GM18867 (cell line): Measurements from ENCODE around the gene FLYWCH2.
"Not testable (repeated sequence)": the region's sequence is repeated elsewhere in the genome, so short reads cannot be mapped to it uniquely, and the experiment has no call there.

Experiments used
- ATAC-seq: cut with Tn5 transposase; IDR thresholded peaks from one replicate; pipeline ENCODE4 v1.9.1; 2021; ENCODE audit warnings: mild to moderate bottlenecking, moderate library complexity; ENCODE audit not compliant: unreplicated experiment

FLYWCH2 gene

DNA sequence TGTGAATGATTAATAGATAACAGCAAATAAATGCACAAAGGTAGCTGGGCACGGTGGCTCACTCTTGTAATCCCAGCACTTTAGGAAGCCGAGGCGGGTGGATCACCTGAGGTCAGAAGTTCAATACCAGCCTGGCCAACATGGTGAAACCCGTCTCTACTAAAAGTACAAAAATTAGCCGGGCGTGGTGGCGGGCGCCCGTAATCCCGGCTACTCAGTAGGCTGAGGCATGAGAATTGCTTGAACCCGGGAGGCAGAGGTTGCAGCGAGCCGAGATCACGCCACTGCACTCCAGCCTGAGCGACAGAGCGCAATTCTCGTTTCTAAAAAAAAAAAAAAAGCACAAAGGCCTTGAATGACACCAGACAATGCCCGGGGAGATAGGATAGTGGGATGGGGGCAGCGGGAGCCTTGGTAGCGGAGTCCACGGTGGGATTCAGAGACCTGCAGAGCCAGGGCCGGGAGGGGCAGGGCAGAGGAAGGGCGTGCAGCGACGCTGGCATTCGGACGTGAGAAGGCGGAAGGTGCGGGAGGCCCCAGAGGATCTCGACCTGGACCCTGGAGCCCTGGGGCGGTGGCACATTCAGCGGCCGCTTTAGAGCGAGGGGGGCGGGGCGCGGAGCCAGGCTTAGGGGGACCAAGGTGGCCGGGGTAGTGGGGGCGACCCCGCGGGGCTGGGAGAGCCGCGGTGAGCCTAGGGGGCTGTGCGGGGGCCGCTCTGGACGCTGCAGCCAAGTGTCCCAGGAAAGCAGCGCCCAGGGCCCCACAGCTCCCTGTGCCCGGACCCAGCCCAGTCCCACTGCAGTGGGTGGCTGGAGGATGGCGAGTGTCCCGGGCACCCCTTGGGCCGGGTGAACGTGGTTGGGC, 999 bp upstream of the FLYWCH2 start:
- ATAC-seq, result peak; percentile 11

DNA sequence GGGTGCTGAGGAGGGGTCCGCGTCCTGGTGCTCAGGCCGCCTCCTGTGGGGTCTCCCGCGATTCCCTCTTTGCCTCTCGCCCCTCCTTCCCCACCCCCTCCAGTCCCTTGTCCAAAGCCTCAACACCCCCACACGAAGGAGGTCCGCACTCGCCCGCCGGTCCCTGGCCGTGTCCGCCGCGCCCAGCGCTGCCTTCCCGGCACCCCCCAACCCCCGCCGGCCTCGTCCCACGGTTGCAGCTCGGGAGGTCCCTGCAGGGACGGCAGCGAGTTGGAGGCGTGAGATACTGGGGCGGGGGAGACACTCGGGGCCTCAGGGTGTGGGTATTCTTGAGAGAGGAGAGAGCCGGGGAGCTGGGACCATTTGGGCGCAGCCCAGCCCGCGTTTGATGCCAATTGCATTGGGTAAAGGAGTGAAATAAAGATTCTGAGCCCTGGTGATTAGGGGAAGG, 468 bp downstream of the FLYWCH2 start:
- ATAC-seq, result no peak

DNA sequence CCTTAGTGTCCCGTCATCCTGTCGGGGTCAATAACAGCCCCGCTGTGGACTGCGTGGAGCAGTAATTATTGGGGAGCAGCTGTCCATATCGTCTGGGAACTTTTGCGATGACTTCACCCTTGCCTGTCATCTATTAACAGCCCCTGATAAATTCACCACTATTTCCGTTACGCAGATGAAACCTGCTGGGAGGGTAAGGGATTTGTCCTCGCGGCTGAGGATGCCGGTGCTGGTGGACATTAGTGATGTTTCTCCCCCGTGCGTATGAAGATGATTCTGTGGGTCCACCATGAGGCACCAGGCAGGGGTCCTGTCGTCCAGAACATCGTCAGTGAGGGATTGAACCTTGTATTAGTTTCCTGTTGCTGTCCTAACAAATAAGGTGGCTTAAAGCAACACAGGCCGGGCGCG, 1.0 kb downstream of the FLYWCH2 start:
- ATAC-seq, result no peak

DNA sequence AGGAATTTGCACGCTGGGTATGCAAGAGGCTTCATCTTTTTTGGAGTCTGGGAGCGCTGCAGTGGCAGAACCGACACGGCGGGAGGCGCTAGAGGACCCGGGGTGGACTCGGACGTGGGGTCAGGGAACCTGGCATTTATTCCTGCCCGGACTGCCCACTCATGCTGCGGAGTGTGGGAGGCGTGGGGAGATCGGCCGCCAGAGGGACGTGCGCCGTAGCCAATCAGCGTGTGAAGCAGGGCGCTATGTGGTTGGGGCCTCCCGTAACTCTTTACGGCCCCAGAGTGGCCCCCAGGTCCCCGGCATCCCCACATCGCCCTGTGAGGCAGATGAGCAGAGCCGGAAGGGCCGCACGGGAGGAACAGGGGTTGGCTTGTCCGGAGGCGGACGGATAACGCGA, 11.2 kb downstream of the FLYWCH2 start:
- no peak for ATAC-seq

DNA sequence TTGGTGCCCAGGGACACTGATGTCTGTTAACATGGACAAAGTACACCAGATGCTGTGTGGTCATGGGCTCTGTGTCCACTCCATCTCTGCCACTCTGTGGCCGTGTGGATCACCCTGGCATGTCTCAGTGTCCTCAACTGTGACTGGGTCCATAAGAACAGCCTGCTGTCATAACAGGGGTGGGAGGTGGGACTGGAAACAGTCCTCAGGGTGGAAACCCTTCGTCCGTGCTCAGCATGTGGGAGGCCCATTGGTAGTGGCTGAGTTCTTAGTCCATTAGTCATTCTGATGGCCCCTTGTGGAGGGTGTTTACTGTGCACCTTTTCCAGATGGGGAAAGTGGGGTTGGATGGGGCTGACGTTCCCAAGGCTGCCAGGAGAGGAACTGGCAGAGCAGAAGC, 12.8 kb downstream of the FLYWCH2 start:
- no peak for ATAC-seq

DNA sequence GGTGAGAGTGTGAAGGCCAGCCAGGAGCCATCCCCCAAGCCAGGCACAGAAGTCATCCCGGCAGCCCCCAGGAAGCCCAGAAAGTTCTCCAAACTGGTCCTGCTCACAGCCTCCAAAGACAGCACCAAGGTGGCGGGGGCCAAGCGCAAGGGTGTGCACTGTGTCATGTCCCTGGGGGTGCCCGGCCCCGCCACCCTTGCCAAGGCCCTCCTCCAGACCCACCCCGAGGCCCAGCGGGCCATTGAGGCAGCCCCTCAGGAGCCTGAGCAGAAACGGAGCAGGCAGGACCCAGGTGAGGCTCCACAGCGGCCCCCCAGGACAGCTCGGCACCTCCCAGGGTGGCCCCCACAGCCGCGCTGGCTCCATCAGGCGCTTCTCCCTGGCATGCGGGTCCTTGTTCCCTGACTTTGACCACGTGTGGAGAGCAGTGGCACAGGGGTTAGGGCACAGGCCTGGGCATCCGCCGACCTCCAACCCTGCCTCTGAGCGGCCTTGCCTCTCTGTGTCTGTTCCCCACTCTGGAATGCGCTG, 13.5 kb downstream of the FLYWCH2 start:
- no peak for ATAC-seq

DNA sequence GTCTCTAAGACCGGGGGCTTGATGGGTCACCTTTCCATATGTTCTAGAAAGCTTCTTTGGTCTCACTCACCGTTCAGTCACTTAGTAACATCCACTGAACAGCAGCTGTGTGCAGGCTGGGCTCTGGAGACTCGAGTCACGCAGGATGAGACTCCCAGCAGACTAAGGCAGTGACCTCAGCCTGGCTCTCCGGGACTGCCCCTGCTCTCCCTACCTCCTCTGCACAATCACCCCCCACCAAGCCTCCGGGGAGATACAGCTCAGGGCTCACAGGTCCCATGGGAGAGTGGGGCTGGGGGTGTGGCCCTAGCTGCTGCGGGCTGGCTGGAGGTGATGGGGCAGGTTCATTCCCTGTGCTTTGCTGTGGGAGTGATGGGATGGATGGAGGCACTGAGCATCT, 14.1 kb downstream of the FLYWCH2 start:
- ATAC-seq, result no peak

DNA sequence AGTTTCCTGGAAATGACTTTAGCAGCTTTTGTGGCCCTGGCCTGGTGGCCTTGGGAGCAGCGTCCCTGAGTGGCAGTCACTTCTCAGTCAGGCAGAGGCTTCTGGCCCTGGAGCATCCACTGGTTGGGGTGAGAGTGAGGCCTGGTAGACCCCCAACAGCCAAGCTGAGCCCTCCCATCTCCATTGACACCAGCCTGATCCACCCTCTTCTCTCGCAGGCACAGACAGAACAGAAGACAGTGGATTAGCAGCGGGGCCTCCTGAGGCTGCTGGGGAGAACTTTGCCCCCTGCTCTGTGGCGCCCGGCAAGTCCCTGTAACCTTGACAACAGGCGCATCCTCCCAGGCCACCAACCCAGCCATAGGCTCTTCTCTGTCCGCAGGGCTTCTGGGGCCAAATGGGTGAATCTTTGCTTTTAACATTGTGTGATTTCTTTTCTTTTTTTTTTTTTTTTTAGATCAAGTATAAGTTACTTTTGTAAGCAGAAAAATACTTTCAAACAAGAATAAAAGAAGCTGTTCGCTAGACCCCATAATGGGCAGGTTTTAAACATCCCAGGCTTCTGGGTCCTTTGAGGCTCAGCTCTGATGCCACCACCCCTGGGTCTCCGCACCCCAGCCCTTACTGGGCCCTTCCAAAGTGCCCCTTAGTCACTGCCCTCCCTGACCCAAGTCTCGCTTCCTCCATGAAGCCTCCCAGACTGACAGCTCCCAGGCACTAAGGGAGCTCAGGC, 16.0 kb downstream of the FLYWCH2 start:
- no peak for ATAC-seq

DNA sequence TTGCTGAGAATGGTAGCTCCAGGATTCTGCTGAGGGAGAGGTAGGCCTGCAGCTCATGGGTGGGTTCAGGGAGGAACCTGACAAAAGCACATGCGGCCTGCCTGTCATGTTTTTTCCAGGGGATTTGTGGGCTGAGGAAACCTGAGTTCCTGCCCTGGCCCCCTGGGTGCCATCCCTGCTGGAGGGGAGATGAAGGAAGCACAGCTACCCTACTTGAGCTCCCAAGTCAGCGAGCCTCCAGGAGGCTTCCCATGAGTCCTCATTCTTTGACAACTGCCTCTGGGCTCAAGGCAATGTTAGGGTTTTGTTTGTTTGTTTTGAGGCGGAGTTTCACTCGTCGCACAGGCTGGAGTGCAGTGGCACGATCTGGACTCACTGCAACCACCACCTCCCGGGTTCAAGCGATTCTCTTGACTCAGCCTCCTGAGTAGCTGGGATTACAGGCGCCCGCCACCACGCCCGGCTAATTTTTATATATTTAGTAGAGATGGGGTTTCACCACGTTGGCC, 16.6 kb downstream of the FLYWCH2 start:
- ATAC-seq, result no peak

DNA sequence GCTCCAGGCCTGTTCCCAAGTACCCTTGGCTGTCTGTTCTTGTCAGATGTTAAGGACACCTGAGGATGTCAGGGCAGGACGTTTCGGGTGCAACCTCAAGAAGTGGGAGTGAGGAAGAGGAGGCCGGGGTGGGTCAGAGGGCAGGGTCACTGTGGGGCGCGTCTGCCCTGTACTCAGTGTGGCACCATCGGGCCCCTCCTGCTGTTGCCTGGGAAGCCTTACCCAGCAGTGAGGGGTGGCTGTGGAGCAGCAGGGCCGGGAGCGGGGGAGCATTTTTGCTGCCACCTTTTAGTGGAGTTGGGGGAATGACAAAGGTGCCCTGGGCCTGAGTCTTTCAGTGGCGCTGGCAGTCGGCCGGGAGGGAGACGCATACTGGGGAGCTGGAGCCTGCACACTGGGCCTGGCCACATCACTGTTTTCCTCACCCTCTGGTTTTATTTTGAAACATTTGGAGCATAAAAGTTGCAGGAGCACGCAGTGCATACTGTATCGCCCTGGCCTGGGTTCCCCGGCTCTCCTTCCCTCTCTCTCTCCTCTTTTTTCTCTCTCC, 17.6 kb downstream of the FLYWCH2 start:
- no peak for ATAC-seq

DNA sequence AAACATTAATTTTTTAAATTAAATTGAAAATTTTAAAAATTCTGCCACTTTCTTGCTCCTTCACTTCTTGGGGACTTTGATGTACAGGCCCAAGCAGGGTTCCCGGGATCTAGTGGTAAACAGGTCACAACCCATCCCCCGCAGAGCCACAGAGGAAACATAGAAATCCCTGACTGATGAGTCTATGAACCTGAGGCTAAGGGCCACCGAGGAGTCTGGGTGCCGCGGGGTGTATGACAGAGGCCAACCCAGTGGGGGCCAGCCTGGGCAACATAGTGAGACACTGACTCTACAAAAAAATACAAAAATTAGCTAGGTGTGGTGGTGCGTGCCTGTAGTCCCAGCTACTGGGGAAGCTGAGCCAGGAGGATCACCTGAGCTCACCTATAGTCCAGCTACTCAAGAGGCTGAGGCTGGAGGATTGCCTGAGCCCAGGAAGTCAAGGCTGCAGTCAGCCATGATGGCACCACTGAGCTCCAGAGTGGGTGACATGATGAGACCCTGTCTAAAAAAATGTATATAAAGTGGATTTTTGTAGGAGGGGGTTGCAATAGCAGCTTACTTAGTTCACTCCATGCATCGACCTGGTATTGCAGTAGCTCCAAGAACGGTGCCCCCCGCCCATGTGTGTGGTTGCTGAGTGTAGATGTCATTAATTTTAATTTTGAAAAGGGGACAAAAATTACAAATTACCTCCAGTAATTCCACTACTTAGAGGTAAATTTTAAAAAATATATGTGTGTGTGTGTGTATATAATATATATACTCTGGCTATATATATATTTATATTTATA, 19.5 kb downstream of the FLYWCH2 start:
- no peak for ATAC-seq

DNA sequence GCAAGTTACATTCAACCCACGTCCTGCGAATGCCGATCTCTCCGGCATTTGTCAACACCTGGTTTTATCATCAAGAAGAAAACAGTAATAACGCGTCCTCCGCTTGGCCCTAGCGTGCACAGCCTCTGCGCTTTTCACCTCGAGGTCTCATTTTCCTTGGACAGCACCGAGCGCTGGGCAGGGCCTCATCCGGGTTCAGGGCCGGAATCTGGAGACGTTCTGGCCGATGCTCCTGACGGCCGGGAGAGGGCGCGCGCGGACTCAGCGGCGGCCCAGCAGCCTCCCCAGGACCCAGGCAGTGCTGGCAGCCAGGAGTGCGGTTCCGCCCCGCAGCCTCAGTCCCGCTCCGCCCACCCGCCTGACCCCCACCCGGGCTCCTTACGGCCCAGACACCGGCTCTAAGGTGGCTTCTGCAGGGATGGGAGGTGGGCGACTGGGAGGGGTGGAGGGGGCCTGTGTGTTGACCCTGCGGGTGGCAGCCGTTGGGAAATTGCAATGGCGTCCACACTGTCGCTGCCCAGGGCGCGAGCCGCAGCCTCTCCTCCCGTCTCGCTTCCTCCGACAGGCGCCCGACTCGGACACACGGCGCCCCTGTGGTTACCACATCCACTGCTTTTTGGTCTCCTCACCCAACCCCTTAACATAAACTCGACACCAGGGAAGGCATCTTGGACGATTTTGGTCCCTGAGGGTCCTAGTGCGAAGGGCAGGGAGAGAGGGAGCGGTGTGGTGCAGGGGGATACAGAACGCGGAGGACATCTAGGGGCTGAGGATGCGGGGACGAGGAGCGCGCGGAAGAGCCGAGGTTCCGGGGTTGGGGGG, 21.3 kb downstream of the FLYWCH2 start:
- ATAC-seq, result peak; percentile 37

DNA sequence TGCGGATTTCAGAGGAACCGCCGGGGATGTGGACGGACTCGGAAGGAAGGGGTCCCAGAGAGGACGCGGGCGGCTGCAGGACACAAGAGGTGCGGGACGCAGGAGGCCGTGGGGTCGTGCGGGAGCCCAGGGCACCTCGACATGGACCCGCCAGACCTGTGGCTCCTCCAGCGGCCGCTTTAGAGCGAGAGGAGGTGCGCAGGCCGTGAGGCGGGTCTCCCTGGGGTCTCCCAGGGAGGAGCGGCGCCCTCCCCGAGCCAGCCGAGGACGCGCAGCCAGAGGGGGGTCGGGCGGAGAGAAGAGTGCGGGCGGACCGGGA, 21.9 kb downstream of the FLYWCH2 start:
- peak; percentile 28 for ATAC-seq

DNA sequence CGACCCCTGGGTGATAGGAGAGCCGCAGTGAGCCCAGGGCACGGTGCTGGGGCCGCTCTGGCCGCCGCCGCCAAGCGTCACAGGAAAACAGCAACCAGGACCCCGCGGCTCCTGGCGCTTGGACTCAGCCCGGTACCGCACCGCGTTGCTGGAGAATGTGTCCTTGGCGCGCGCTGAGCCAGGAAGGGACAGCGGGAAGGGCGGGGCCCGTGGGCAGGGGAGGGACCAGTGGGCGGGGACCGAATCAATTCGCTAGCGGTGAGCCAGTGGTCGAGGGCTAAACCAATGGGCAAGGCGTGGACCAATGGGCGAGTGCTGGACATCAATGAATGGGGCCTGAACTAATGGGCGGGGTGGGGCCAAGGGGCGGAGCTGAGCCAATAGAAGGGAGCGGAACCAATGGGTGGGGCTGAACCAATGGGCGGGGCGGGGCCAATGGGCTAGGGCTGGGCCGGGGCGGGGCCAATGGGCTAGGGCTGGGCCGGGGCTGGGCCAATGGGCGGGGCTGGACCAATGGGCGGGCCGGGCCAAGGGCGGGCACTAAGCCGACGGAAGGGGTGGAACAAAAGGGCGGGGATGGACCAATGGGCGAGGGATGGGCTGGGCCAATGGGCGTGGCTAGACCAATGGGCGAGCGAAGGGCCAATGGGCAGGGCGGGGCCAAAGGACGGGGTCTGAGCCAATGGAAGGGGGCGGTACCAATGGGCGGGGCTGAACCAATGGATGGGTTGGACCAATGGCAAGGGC, 22.4 kb downstream of the FLYWCH2 start:
- ATAC-seq, result peak; percentile 73

DNA sequence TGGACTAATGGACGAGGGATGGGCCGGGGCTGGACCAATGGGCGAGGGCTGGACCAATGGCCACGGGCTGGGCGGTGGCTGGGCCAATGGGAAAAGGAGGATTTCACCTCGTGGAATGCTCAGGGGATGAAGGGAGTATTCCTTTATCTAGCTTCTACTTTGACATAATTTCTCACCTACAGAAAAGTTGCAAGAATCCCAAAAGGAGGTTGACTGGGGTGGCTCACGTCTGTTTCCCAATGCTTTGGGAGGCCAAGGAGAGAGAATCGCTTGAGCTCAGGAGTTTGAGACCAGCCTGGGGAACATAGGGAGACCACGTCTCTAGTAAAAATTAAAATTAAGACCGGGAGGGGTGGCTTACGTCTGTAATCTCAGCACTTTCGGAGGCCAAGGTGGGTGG, 23.0 kb downstream of the FLYWCH2 start:
- ATAC-seq, result no peak

DNA sequence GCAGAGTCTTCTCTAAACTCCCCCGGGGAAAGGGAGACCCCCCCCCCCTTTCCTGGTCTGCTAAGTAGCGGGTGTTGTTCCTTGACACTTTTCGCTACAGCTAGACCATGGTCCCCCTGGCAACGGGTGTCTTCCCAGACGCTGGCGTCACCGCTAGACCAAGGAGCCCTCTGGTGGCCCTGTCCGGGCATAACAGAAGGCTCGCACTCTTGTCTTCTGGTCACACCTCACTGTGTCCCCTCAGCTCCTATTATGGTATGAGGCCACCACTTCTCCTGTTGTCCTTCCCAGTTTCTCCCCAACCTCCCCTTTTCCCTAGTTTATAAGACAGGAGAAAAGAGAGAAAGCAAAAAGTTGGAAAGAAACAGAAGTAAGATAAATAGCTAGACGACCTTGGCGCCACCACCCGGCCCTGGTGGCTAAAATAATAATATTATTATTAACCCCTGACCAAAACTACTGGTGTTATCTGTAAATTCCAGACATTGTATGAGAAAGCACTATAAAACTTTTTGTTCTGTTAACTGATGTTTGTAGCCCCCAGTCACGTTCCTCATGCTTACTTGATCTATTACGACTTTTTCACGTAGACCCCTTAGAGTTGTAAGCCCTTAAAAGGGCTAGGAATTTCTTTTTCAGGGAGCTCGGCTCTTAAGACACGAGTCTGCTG, 24.2 kb downstream of the FLYWCH2 start:
- ATAC-seq, result not testable (repeated sequence)

DNA sequence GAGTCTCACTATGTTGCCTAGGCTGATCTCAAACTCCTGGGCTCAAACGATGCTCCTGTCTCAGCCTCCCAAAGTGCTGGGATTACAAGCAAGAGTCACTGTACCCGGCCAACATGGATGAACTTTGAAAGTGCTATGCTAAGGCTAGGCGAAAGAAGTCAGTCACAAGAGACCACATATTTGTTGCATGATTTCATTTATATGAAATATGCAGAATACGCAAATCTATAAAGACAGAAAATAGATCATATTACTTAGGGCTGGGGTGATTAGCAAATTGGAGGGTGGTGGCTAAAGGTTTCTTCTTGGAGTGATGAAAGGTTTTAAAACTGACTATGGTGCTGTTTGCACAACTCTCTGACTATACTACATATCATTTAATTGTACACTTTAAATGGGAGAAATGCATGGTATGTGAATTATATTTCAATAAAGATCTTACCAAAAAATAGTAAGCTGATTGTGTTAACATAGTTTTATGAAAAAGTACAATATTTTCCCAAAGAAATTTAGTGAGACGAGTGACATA, 27.5 kb downstream of the FLYWCH2 start:
- ATAC-seq, result no peak

DNA sequence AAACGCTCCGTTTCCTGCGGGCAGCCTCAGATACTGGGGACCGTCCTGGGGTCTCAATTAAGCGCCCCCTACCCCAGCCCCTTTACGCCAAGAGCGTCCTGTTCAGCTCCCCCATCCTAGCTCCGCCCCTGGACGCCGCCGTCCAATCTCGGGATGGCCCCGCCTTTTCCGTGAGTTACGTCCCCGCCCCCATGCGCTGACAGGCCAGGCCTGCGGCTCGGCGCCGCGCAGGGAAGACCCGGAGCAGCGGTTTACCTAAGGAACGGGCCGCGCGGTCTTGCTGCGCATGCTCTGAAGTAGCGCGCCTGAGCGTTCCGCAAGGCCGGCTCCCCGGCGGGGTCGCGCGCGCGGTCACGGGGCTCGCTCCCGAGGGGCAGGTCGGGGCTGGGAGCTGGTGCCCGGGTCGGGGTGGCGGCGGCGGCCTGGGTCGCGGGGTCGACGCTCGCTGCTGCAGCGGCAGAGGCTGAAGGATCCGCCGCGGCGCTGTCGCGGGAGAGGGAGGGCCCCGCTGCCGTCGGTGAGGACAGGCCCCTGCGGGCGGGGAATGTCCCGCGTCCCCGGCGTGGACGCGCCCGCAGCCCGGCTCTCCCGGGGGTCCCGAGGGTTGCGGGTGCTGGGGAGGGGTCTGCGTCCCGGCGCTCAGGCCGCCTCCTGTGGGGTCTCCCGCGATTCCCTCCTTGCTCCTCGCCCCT, 28.8 kb downstream of the FLYWCH2 start, which contains the start of gene FLYWCH1:
Gene FLYWCH1 (plus strand): TSS at position 294 of the 692 bp plus-strand sequence. CDS start 17,755 bp downstream, outside the sequence.
- peak; percentile 91 for ATAC-seq
